ENCODE measurements around the gene PCNT. TPM values are rescaled to one million over a fixed set of nuclear protein-coding genes. Genes with fewer than 3 reads are reported as not detected.

The PCNT gene
- total and polyA plus RNA-seq, 2 of the 4 experiments (the other 2 are of a cell fraction), result 10.0 to 19.4 TPM

DNA sequence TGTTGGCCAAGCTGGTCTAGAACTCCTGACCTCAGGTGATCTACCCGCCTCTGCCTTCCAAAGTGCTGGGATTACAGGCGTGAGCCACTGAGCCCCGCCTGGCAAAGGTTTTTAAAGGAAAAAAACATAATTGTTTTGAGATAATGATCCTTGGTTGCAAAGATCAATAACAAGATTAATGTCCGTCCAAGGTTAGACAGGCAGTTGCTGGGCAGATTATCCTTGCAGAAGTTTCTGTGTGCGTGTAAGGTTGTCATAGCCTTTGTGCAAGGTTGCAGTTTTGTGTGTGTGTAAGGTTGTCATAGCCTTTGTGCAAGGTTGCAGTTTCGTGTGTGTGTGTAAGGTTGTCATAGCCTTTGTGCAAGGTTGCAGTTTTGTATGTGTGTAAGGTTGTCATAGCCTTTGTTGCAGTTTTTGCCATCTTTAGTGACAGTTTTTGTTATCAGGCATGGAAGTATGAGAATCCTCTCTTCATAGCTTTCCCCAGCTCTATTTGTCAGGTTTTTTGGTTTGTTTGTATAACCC lies 34.2 kb upstream of the PCNT start:
- Histone ChIP-seq H3K4ac (ENCODE audit: low read depth, low read length) (no peak overlapping the region), H3K9ac (ENCODE audit: low read depth, low read length) (no peak overlapping the region), H4K91ac (ENCODE audit: insufficient read depth, low read depth, low read length) (no peak overlapping the region), H4K5ac (ENCODE audit: low read depth, low read length) (no peak overlapping the region), H4K8ac (ENCODE audit: low read depth in 2 of 2, low read length in 2 of 2) (no peak overlapping the region), H2BK15ac (ENCODE audit: low read depth, low read length) (no peak overlapping the region), H3K14ac (replicated peaks; ENCODE audit: low read depth, low read length) (no peak overlapping the region), H2AK5ac (ENCODE audit: low read depth, low read length) (no peak overlapping the region), H3K4me2 (ENCODE audit: low read depth, low read length) (no peak overlapping the region), H3K4me3 (ENCODE audit: insufficient read depth, low read depth, low read length) (no peak overlapping the region), H2AFZ (replicated peaks; ENCODE audit: low read length, poor library complexity) (no peak overlapping the region), H3K79me1 (ENCODE audit: low read depth in 1 of 2, low read length in 2 of 2) (peaks cover 19 to 35% of the 10 kb centered on the region in 2 experiments), H2BK5ac (ENCODE audit: low read depth, low read length, poor library complexity, severe bottlenecking) (no peak overlapping the region), H3K4me1 (ENCODE audit: control insufficient read depth, insufficient read depth, low read length) (peaks cover 6% of the 10 kb centered on the region), H3K27ac (ENCODE audit: insufficient read depth, low read length) (no peak overlapping the region), H3K9me1 (ENCODE audit: insufficient read depth, low read length) (peaks cover 3% of the 10 kb centered on the region; the same call in 1 of the 2 replicates), H3K56ac (ENCODE audit: extremely low read depth, insufficient read depth, low read length) (no peak overlapping the region), H2BK120ac (ENCODE audit: low read depth, low read length) (no peak overlapping the region), H3K23ac (ENCODE audit: low read depth, low read length) (peak overlapping the region; percentile 1; the same call in 1 of the 2 replicates), H3K27me3 (ENCODE audit: control insufficient read depth, insufficient read depth, low read length) (no peaks in the 10 kb centered on the region), H3K36me3 (ENCODE audit: control insufficient read depth, insufficient read depth, low read length) (peaks cover 12% of the 10 kb centered on the region), H3K9me3 (ENCODE audit: control insufficient read depth, insufficient read depth, low read length) (no peaks in the 10 kb centered on the region), H2AK9ac (replicated peaks; ENCODE audit: low read depth, low read length, poor library complexity) (no peak overlapping the region), H3K18ac (ENCODE audit: low read depth, low read length) (no peak overlapping the region), H4K20me1 (ENCODE audit: insufficient read depth, low read length) (no peaks in the 10 kb centered on the region), H2BK20ac (ENCODE audit: low read depth, low read length) (no peak overlapping the region)
- POLR2A ChIA-PET (ENCODE audit: unreplicated experiment), result no interaction called here
- in situ Hi-C loops (cut with MboI; ENCODE audit: low sequenced_read_pairs), result no loop called here
- TF ChIP-seq MAFK (IDR thresholded peaks at IDR 0.05; ENCODE audit: low read depth, low read length), result peak; percentile 89
- TF ChIP-seq RAD21 (IDR thresholded peaks at IDR 0.05; ENCODE audit: low read length), result no peak
- 38% methylated on average over 2 of the region's 6 CpGs; no CpG with 5 or more reads in 1 of the 2 experiments for WGBS, 2 experiments (ENCODE audit: extremely low coverage in 2 of 2, insufficient read length in 1 of 2)
- dilution Hi-C loops (cut with HindIII; ENCODE audit: low sequenced_read_pairs, unreplicated experiment), result no loop called here
- intact Hi-C loops (cut with micrococcal nuclease), result loop anchor here (5.0 kb wide), 1 partner anchor 317 kb away; no protein-coding TSS in a partner anchor
- no TSS peak for BruUV-seq (replicated peaks)
- ATAC-seq (ENCODE audit: low read depth) (no peak), DNase-seq (no peak)
- CTCF ChIA-PET, result no interaction called here
